Measurements from ENCODE around the gene UBAP2L. TPM values are rescaled to one million over a fixed set of nuclear protein-coding genes. Genes with fewer than 3 reads are reported as not detected.

UBAP2L gene
- total RNA-seq, 1 donor from 2014 or later: 218 TPM

- Histone ChIP-seq H3K9ac (ENCODE audit: low read length) (no peak overlapping the region), H4K20me1 (ENCODE audit: insufficient read depth, low read length) (peaks cover 29% of the 10 kb centered on the region), H3K36me3 (ENCODE audit: insufficient read depth, low read length) (peaks cover 21% of the 10 kb centered on the region), H3K79me2 (ENCODE audit: insufficient read depth, low read length) (peaks cover 19% of the 10 kb centered on the region), H3K9me3 (ENCODE audit: insufficient read depth, low read depth, low read length) (no peaks in the 10 kb centered on the region), H3K4me2 (ENCODE audit: low read length) (no peak overlapping the region), H3K27ac (ENCODE audit: low read depth, low read length) (no peak overlapping the region), H3K4me3 (ENCODE audit: insufficient read depth, low read depth, low read length) (no peak overlapping the region), H2AFZ (ENCODE audit: low read depth, low read length) (no peak overlapping the region), H3K27me3 (ENCODE audit: insufficient read depth, low read length) (no peaks in the 10 kb centered on the region), H3K4me1 (ENCODE audit: insufficient read depth, low read length) (peaks cover 9% of the 10 kb centered on the region)
- Mint-ChIP-seq H3K36me3 (ENCODE audit: low read depth, unreplicated experiment) (peaks cover 26% of the 10 kb centered on the region), H3K4me3 (ENCODE audit: unreplicated experiment) (no peak overlapping the region), H3K4me1 (ENCODE audit: low read depth, unreplicated experiment) (peaks cover 8% of the 10 kb centered on the region), H3K9me3 (ENCODE audit: unreplicated experiment) (no peaks in the 10 kb centered on the region), H3K27ac (ENCODE audit: unreplicated experiment) (no peak overlapping the region), H3K27me3 (ENCODE audit: low read depth, unreplicated experiment) (no peaks in the 10 kb centered on the region)
- FAIRE-seq (no peak), DNase-seq (ENCODE audit: low read depth) (no peak)
- TF ChIP-seq EZH2 (IDR thresholded peaks at IDR 0.05; ENCODE audit: insufficient read depth, low read length): no peak
- TF ChIP-seq, protein P1, sequence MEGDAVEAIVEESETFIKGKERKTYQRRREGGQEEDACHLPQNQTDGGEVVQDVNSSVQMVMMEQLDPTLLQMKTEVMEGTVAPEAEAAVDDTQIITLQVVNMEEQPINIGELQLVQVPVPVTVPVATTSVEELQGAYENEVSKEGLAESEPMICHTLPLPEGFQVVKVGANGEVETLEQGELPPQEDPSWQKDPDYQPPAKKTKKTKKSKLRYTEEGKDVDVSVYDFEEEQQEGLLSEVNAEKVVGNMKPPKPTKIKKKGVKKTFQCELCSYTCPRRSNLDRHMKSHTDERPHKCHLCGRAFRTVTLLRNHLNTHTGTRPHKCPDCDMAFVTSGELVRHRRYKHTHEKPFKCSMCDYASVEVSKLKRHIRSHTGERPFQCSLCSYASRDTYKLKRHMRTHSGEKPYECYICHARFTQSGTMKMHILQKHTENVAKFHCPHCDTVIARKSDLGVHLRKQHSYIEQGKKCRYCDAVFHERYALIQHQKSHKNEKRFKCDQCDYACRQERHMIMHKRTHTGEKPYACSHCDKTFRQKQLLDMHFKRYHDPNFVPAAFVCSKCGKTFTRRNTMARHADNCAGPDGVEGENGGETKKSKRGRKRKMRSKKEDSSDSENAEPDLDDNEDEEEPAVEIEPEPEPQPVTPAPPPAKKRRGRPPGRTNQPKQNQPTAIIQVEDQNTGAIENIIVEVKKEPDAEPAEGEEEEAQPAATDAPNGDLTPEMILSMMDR (IDR thresholded peaks at IDR 0.05; ENCODE audit: insufficient read depth, low read depth, low read length): no peak
Observed at GRCh38 chr1:154212083-154212482, 8.7 kb upstream of the UBAP2L start.

GRCh38 chr1:154213274-154213673 lies 7.5 kb upstream of the UBAP2L start:
- H4K20me1 ChIP-seq (ENCODE audit: insufficient read depth, low read length): peaks cover 38% of the 10 kb centered on the region
- TF ChIP-seq EZH2 (IDR thresholded peaks at IDR 0.05; ENCODE audit: insufficient read depth, low read length): no peak
- TF ChIP-seq, protein P1 (IDR thresholded peaks at IDR 0.05; ENCODE audit: insufficient read depth, low read depth, low read length): no peak
- no peak overlapping the region for H3K9ac ChIP-seq (ENCODE audit: low read length)
- Mint-ChIP-seq H3K4me3 (ENCODE audit: unreplicated experiment) (no peak overlapping the region), H3K27ac (ENCODE audit: unreplicated experiment) (peak overlapping the region; percentile 50), H3K36me3 (ENCODE audit: low read depth, unreplicated experiment) (peaks cover 28% of the 10 kb centered on the region), H3K27me3 (ENCODE audit: low read depth, unreplicated experiment) (no peaks in the 10 kb centered on the region), H3K4me1 (ENCODE audit: low read depth, unreplicated experiment) (peaks cover 10% of the 10 kb centered on the region), H3K9me3 (ENCODE audit: unreplicated experiment) (no peaks in the 10 kb centered on the region)
- peaks cover 31% of the 10 kb centered on the region for H3K79me2 ChIP-seq (ENCODE audit: insufficient read depth, low read length)
- H3K4me1 ChIP-seq (ENCODE audit: insufficient read depth, low read length): peaks cover 11% of the 10 kb centered on the region
- FAIRE-seq (no peak), DNase-seq (ENCODE audit: low read depth) (peak; percentile 55)
- H3K9me3 ChIP-seq (ENCODE audit: insufficient read depth, low read depth, low read length): no peaks in the 10 kb centered on the region
- H3K27me3 ChIP-seq (ENCODE audit: insufficient read depth, low read length): no peaks in the 10 kb centered on the region
- no peak overlapping the region for H3K4me3 ChIP-seq (ENCODE audit: insufficient read depth, low read depth, low read length)
- peak overlapping the region; percentile 40 for H3K4me2 ChIP-seq (ENCODE audit: low read length)
- H3K27ac ChIP-seq (ENCODE audit: low read depth, low read length): no peak overlapping the region
- H3K36me3 ChIP-seq (ENCODE audit: insufficient read depth, low read length): peaks cover 26% of the 10 kb centered on the region
- no peak overlapping the region for H2AFZ ChIP-seq (ENCODE audit: low read depth, low read length)

- Histone ChIP-seq H3K27me3 (ENCODE audit: insufficient read depth, low read length) (no peaks in the 10 kb centered on the region), H3K4me2 (ENCODE audit: low read length) (peak overlapping the region; percentile 95), H3K4me3 (ENCODE audit: insufficient read depth, low read depth, low read length) (peak overlapping the region; percentile 98), H2AFZ (ENCODE audit: low read depth, low read length) (no peak overlapping the region), H3K9me3 (ENCODE audit: insufficient read depth, low read depth, low read length) (no peaks in the 10 kb centered on the region), H3K36me3 (ENCODE audit: insufficient read depth, low read length) (peaks cover 17% of the 10 kb centered on the region), H4K20me1 (ENCODE audit: insufficient read depth, low read length) (peaks cover 55% of the 10 kb centered on the region), H3K9ac (ENCODE audit: low read length) (peak overlapping the region; percentile 100), H3K79me2 (ENCODE audit: insufficient read depth, low read length) (peaks cover 78% of the 10 kb centered on the region), H3K27ac (ENCODE audit: low read depth, low read length) (no peak overlapping the region), H3K4me1 (ENCODE audit: insufficient read depth, low read length) (peaks cover 28% of the 10 kb centered on the region)
- H3K27ac Mint-ChIP-seq (ENCODE audit: unreplicated experiment): peak overlapping the region; percentile 63
- peaks cover 17% of the 10 kb centered on the region for H3K36me3 Mint-ChIP-seq (ENCODE audit: low read depth, unreplicated experiment)
- no peaks in the 10 kb centered on the region for H3K9me3 Mint-ChIP-seq (ENCODE audit: unreplicated experiment)
- H3K4me3 Mint-ChIP-seq (ENCODE audit: unreplicated experiment): peak overlapping the region; percentile 95
- DNase-seq (ENCODE audit: low read depth): no peak
- no peaks in the 10 kb centered on the region for H3K27me3 Mint-ChIP-seq (ENCODE audit: low read depth, unreplicated experiment)
- FAIRE-seq: no peak
- TF ChIP-seq EZH2 (IDR thresholded peaks at IDR 0.05; ENCODE audit: insufficient read depth, low read length): no peak
- TF ChIP-seq, protein P1 (IDR thresholded peaks at IDR 0.05; ENCODE audit: insufficient read depth, low read depth, low read length): no peak
- H3K4me1 Mint-ChIP-seq (ENCODE audit: low read depth, unreplicated experiment): peaks cover 22% of the 10 kb centered on the region
Observed at GRCh38 chr1:154218545-154218944, 2.2 kb upstream of the UBAP2L start.
